HG03575 (cell line): ENCODE data around the gene IRX3.

Experiments
- ATAC-seq: cut with Tn5 transposase; IDR thresholded peaks from one replicate; pipeline ENCODE4 v1.9.1; 2021; ENCODE audit not compliant: unreplicated experiment, insufficient number of reproducible peaks, low FRiP score; ENCODE audit errors: extremely low read depth

IRX3 gene

DNA sequence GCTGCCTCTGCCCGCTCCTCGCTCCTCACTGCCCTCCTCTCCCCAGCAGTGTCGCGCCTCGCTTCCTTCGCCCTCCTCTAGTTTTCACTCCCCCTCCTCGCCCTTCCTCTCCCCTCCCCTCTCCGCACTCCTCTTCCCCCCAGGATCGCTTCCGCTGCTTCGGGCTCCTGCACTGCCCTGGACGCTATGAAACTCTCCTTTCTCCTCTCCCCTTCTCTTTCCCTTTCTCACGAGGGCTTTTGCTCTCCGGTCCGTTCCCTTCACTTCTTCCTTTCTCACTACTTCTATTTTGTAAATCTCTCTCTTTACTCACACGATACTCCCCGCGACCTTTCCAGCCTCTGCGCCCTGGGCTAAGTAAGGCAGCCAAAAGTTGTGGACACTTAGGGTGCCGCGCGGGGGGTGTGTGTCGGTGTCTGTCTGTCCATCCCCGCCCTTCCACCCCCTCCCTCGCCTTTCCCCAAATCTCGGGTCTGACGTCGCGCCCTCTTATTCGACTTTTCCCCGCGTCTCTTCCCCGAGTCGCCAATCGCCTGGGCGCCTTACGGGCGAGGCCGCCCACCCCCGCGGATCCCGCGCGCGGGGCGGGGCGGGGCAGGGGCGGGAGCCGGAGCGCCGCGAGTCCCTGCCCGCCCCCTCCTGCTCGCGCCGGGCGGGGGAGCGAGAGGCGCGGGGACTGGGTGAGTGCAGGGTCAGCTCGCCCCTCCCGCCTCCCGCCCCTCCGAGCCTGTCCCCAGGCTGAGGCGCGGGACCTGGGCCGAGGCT lies at the start of gene IRX3:
Gene IRX3 (minus strand): TSS at position 422 of the 765 bp plus-strand sequence. CDS start 737 bp downstream, outside the sequence.
- ATAC-seq, result no peak

DNA sequence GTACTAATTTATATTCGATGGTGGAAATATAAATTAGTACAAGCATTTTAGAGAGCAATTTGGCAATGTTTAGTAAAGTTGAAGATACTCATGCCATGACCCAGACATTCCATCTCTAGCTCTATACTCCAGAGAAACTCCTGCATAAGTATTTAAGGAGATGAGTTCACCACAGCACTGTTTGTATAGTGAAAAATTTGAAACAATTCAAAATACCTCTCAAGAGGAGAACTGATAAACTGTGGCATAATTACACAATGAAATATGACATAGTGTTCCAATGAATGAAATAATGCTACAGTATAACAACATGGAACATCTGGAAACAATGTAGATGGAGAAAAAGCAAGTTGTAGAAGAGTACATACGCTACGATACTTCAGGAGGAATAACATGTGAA lies 48.6 kb upstream of the IRX3 start:
- ATAC-seq, result no peak

DNA sequence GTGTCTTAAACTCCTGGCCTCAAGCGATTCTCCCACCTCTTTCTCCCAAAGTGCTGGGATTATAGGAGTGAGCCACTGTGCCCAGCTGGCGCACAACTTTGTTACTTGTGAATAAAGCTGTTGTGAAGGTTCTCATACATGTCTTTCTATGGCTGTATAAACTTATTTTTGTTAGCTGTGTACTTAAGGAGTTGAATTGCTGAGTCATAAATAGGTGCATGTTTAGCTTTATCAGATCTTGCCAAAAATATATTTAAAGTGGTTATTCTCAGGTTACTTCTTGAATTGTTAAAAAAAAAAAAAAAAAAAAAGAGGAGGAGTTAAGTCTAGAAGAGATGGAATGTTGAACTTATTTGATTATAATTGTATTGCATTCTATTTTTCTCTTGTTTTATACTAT lies 47.6 kb upstream of the IRX3 start:
- ATAC-seq, result no peak

DNA sequence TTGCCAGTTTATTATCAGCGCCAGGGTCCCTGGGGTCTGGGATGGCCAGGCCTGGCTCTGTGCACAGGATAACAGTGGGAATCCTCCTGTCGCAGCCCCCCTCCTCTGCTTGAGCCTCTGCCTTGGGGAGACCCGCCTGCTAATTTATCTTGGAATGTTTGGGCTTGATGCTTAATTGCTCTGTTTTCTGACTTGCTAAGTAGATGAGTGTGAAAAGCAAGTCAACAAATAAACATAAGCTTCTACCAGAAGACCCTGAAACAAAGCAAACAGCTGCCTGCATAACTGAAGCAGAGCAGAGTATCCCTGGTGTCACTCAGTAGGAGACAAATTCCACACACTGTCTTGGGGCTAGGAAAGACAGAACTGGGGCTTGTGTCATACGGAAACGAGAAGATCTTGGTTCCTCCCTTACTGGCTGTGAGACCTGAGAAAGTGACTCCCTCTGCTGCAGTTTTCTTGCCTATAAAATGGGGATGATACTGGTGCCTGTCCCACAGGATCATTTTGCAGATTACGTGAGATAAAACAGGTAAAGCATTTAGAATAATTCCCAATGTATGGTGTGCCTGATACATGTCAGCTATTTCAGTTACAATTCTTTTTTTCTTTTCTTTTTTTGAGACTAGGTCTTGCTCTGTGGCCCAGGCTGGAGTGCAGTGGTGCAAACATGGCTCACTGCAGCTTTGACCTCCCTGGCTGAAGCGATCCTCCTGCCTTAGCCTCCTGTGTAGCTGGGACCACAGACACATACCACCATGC lies 44.8 kb upstream of the IRX3 start:
- no peak for ATAC-seq

DNA sequence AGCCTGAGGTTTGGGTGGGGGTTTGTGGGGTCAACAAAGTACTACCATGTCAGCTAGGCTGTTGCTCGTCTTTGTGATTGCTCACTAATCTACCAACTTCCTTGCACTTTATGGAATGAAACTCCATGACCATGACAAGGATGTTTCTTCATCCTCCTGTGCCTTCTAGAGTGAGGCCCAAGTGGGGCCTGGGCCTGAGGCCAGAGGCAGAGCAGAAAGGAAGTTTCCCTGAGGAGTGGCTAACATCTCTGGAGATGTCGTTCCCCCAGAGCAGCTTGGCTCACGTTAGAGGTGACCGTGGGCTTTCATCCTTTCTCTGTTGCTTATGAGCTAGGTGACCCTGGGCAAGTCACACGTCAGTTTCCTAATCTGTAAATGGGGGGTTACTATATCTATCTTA lies 41.0 kb upstream of the IRX3 start:
- no peak for ATAC-seq

DNA sequence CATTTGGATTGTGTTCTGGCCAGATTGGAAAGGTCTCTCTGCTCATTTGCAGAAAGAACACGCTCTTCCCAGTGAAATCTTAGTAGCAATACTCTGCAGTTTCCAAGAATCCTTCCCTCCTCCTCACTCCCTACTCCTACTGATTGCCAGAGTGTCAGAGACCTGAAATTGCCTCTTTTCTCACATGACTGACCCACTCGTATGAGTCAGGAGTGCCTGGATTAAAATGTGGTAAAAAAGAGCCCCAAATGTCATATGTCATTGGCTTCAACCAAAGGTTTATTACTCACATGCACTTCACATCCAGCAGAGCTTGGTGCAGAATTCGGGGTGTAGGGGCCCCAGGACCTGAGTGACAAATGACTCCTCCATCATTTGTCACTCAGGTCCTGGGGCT lies 39.7 kb upstream of the IRX3 start:
- ATAC-seq, result no peak

DNA sequence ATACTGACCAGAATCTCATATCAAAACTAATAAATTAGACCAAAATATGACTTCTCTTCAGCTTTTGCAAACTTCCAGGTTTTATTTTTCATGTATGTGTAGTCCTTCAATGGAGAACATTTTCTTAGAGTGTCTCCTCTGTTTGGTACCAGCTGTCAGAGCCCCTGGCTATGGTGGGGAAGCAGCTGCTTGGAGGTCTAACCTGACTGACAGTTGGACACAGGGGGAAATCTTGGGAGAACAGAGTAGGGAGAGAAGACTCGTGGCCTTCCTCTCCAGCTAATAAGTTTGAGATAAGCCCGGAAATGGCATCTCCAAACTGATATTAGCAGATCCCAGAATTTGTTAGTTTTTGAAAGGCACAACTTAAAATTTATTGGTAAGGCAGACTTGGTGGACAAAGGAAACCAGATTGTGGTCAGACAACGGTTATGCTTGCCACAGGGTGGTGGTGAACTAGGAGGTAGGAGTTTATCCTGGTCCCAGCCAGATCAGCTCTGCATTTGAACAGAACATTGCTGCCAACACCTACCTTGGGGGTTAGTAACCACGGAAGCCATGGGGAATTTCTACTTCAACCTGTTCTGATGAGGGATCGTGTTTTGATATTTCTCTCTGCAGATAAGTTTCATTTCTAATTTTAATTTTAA lies 39.2 kb upstream of the IRX3 start:
- no peak for ATAC-seq

DNA sequence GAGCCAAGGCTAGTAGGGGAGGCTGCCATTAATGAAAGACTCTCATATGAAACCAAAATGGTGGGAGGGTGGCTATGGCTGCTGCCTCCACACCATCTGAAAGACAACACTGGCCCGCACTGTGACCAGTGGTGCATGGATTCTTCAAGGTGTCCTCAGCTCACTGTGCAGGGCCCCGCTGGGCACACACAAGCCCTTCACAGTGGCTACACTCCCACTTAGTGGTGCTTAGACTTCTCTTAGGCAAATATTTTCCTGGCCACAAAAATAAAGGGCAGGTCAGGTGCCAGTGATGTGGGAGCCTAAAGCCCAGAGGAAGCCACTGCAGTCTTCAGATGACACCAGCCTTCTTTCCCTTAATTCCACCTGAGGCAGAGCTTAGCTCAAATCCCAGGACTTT lies 38.1 kb upstream of the IRX3 start:
- no peak for ATAC-seq

DNA sequence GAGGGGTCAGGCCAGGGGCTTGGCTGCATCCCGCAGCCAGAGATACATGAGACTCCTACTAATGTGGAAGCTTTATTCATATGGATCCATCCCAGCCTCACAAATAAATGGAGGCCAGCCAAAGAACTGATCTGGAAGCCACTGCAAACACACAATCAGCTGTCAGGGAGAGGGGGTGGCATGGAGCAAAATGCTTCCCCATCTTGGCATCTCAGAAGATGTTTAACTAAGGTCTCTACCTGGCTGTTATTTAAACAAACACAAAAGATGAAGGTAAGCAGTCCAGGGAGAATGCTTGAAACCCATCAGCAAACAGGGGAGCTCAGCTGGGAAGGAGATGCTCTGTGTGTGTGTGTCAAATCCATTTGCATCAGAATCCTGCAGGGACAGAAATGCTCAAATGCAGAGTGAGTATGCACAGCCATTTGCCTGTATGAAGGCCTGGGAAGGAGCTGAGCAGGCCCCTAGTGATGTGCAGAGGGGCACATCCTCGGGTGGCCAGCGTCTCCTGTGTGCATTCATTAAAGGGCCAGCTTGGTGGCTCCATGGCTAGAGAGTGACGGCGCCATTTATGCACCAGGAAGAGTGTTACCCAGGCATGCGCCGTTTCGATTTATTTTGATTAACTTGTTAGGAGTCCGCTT lies 34.2 kb upstream of the IRX3 start:
- no peak for ATAC-seq

DNA sequence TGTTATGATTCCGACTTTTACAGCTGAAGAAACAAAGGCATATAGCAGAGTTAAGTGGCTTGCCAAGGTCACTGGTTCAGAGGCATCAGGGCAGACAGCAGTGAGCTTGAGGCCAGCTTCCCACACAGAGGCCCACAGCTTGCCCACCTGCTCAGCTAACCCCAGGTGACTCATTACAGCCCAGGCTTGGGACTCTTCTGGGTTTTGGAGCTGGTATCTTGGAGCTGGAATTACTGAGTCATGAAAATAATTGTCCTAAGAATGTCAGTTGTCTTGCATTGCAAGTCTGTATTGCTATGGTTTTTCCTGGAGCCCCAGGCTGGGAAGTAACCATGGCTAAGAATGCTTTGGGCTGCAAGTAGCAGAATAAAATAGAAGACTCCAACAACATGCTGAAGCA lies 32.4 kb upstream of the IRX3 start:
- ATAC-seq, result no peak

DNA sequence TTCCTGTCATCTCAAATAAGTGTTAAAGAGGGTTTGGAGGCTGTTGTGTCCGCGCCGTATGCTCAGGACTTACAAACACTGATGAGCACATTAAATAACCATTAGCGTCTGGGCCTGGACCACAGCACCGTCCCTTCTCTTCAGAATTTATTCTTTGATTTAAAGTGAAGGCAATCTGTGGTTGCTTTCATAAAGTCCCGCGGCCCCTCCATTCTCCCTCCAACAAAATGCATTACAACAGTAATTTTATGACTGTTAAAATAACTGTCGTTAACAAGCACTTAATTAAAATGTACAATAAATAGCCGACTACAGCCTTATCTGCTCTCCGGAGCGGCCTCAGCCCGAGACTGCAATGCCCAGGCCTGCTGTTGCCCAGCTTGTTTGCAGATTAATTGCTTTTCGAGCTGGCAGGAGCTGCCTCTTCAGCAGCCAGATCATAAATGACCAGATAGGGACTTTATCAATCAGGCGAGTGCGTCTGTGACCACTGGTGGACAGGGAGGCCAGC lies 30.6 kb upstream of the IRX3 start:
- no peak for ATAC-seq

DNA sequence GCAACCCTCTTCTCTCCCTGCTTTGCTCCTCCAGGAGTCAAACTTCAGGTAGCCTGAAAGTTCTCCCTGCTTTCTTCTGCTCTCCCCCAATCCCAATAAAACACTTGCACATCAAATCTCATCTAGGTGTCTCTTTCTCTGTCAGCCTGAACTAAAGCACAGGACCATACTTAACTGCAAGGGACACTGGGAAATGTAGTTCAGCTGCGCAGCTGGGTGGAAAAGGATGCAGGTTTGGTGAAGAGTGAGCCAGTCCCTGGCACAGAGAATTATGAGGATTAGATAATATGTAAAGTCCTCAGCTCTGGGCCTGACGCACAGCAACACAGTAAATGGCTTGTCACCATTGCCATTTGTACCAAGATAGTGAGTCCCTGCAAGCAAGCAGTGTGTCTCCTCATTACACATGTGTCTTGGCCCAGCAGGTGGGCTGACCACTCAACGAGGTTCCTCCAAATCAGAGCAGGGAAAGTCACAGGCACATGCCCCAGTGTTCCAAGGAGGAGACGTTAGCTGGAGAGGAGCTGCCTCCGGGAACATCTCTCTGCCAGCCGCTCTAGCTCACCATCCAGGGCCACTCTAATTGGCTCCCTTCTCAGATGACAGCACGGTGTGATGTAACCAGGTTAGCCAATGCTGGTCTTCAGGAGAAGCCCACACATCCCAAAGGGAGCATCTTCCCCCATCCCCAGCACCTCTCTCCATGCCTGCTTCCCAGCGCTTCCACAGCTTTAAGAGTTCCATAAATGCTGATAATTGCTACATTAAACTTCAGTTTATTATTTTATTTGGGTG lies 29.7 kb upstream of the IRX3 start:
- no peak for ATAC-seq

DNA sequence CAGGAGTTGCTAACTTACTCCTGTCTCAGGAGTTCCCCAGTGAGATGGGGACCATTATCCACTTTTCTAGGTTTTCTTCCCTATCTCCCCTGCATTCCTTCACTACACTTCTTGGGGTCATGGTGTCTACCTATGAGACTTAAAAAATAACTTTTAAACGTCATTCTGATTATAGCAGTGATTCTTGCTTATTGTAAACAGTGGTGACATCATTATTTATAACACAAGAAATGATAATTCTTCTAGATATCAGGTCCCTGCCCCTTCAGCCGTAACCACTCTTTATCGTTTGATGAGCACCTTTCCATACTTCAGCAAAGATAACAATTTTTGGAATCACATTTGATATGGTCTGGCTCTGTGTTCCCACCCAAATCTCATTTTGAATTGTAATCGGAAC lies 27.2 kb upstream of the IRX3 start:
- no peak for ATAC-seq

DNA sequence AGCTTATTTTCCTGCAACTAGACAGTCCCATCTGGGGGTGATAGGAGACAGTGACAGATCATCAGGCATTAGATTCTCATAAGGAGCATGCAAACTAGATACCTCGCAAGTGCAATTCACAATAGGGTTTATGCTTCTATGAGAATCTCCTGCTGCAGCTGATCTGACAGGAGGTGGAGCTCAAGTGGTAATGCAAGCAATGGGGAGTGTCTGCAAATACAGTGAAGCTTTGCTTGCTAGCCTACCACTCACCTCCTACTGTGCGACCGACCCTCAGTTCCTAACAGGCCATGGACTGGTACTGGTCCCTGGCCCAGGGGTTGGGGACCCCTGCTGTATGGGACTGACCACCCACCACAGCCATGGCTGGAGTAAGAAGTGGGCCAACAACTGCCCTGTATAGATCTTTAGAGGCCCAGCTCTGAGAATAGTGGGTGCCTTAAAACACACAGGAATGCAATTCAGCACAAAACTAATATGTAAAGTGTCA lies 26.0 kb upstream of the IRX3 start:
- no peak for ATAC-seq

DNA sequence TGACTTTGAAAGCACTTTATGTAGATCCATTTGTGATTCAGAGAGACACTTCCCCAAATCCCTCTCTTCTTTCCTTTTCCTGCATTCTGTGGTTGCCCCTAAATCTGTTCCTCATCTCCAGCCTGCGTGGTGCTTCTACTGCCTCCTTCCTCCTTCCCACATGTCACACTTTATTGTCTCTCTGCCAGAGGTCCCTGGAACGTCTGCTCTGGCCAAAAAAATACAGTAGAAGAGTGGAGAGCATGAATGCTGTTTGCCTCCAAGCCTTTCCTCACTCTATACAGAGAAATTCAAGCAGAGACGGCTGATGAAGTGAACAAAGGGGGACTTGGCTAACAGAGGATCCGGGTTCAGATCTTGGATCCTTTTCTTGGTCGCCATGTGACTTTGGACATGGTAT lies 22.8 kb upstream of the IRX3 start:
- ATAC-seq, result no peak

DNA sequence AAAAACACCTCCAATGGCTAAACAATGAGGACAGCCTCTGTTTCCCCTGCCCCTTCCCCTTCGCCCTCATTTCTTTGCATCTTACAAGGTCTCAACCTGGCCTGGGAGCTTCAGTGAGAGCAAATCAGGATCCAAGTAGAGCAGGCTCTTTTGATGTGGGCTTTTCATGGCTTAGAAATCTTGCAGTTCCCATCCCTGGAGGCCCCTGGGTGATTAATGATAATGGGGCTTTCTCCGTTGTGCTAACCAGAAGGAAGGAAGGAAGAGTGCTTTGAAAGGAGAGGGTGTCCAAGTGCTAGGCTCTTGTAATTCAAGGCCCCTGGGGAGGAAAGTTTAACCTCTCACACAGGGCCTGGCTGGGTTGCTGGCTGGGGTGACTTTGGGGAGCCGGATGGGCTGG lies 18.5 kb upstream of the IRX3 start:
- no peak for ATAC-seq

DNA sequence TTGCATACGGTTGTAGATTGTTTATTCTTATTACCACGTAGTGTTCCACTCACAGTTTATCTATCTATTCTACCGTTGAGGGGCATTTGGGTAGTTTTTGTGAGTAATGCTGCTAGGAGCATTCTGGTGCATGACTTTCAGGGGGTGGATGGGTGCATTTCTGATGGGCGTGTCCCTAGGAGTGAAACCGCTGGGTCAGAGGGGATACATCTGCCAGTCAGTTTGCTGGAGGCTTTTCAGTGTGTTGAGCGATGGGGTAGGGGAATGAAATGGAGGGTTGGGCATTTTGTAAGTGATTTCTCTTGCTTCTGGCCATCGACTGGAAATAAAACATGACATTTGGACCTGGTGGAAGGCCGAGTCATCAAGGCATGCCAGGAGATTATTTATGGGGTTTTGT lies 17.0 kb upstream of the IRX3 start:
- no peak for ATAC-seq

DNA sequence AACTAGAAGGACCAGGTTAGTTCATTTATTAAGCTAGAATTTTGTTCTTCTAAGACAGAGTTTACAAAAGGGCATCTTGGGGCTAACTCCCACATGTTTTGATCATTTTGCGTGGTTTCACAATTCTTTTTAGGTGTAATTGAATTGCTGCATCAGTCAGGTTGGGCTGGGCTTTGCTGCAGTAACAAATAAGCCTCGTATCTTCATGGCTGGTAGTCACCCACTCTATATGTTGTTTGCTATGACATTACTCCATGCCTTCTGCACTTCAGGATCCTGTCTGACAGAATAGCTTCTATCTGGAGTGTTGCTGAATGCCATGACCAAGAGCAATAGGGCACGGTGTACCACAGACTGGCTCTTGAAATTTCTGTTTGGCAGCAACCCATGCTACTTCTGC lies 10.6 kb upstream of the IRX3 start:
- no peak for ATAC-seq

DNA sequence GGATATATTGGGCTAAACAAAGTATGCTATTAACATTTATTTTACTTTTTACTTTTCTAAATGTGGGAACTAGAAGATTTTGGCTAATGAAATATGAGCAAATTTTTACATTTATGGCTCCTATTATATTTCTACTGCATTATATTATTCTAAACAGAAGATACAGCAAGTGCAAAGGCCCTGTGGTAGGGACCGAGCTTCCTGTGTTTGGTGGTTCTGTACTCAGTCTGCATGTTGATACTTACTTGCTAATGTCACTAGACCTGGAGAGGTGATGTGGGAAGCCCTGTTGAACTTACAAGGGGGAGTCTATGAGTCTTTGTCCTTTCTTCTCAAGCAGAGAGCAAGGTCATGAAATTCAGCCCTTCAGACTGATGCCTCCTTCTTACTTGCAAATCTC lies 10.0 kb upstream of the IRX3 start:
- ATAC-seq, result no peak
